SK-N-SH (cell line): ENCODE measurements around the gene ARIH2.

ENCODE experiments used
- FOSL2 ChIP-seq: IDR thresholded peaks from 2 replicates; pipeline ENCODE4 v1.4.0; 2012; ENCODE audit warnings: low read depth, mild to moderate bottlenecking, moderate library complexity, borderline replicate concordance
- TF ChIP-seq, protein P1 (sequence below): fragments of 200-600 bp; sonication (generic); IDR thresholded peaks from 2 replicates; pipeline ENCODE4 v1.6.1; 2017; ENCODE audit warnings: antibody characterized with exemption, mild to moderate bottlenecking, moderate library complexity
- TF ChIP-seq, protein P2 (sequence below): fragments of 150-350 bp; IDR thresholded peaks from 2 replicates; pipeline ENCODE4 v1.6.1; 2016; ENCODE audit warnings: mild to moderate bottlenecking, low read depth, low read length

GRCh38 chr3:48919215-48920138, 835 bp downstream of the ARIH2 start:
- TF ChIP-seq, protein P1, sequence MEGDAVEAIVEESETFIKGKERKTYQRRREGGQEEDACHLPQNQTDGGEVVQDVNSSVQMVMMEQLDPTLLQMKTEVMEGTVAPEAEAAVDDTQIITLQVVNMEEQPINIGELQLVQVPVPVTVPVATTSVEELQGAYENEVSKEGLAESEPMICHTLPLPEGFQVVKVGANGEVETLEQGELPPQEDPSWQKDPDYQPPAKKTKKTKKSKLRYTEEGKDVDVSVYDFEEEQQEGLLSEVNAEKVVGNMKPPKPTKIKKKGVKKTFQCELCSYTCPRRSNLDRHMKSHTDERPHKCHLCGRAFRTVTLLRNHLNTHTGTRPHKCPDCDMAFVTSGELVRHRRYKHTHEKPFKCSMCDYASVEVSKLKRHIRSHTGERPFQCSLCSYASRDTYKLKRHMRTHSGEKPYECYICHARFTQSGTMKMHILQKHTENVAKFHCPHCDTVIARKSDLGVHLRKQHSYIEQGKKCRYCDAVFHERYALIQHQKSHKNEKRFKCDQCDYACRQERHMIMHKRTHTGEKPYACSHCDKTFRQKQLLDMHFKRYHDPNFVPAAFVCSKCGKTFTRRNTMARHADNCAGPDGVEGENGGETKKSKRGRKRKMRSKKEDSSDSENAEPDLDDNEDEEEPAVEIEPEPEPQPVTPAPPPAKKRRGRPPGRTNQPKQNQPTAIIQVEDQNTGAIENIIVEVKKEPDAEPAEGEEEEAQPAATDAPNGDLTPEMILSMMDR, result no peak
- TF ChIP-seq FOSL2, result no peak
- TF ChIP-seq, protein P2, sequence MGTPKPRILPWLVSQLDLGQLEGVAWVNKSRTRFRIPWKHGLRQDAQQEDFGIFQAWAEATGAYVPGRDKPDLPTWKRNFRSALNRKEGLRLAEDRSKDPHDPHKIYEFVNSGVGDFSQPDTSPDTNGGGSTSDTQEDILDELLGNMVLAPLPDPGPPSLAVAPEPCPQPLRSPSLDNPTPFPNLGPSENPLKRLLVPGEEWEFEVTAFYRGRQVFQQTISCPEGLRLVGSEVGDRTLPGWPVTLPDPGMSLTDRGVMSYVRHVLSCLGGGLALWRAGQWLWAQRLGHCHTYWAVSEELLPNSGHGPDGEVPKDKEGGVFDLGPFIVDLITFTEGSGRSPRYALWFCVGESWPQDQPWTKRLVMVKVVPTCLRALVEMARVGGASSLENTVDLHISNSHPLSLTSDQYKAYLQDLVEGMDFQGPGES, result no peak
